HG03571 (cell line): Measurements from ENCODE around the gene ZNF425.
A peak's percentile ranks its signal among the peaks of the same experiment; 100 is the strongest.
"Not testable (repeated sequence)": the region's sequence is repeated elsewhere in the genome, so short reads cannot be mapped to it uniquely, and the experiment has no call there.

ENCODE experiments used
- ATAC-seq: cut with Tn5 transposase; IDR thresholded peaks from one replicate; pipeline ENCODE4 v1.9.1; 2021; ENCODE audit not compliant: unreplicated experiment

The ZNF425 gene

DNA sequence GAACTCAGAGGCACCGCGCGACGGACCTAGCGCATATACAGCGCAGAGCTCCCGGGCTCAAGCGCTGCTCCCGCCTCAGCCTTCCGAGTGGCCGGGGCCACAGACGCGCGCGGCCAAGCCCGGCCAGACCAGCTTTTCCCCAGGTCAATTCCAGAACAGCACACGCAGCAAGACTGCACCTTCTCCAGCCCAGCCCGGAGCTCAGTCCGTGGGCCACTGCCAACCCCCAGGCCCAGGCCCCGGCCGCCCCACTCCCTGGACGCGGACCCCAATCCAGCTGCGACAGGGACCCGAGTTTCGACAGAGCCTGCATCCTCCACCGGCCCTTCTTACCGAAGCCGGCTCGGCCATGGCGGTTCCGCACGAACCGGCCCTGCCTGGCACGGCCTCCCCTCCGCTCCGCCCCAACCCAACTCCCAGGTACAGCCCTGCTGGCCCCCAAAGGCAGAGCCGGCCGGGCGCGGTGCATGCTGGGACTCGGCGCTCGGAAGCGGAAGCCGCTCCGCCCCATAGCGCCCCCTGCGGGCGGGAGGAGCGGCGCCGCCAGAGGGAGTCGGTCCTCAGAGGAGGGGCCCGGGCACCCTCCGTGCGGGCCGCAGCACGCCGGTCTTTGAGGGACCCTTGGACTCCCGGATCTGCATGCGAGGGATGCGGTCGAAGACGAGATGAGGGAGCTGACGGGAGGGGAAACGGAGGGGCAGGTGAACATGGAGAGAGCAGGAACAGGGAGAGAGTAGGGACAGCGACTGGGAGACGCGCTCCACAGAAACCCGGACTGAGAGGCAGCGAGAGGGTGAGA is at the start of gene ZNF425:
Gene ZNF425, minus strand, starts transcription at position 462 of the 799 bp plus-strand sequence. Its CDS starts 111 bp downstream, at position 351.
- peak; percentile 86 for ATAC-seq

DNA sequence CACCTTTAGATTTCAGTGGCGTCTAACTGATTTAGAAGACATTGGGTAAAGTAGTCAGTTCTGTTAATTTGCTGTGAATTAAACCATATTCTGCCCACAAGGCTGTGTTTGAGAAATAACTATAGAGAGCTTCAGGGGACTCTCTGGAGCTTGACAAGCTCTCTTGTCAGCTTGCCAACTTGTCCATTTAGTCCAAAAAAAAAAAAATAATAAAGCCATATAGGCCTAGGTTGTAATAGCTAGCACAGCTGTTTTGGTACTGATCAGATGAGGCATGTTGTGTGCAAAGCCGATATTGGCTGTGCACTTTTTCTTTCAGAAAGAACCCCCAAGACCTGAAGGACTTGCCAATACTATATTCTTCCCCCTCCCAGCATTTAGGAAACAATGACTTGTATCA is 49.0 kb upstream of the ZNF425 start:
- ATAC-seq, result no peak

- ATAC-seq, result no peak
Measured at GRCh38 chr7:149172534-149172920, 46.4 kb upstream of the ZNF425 start.

DNA sequence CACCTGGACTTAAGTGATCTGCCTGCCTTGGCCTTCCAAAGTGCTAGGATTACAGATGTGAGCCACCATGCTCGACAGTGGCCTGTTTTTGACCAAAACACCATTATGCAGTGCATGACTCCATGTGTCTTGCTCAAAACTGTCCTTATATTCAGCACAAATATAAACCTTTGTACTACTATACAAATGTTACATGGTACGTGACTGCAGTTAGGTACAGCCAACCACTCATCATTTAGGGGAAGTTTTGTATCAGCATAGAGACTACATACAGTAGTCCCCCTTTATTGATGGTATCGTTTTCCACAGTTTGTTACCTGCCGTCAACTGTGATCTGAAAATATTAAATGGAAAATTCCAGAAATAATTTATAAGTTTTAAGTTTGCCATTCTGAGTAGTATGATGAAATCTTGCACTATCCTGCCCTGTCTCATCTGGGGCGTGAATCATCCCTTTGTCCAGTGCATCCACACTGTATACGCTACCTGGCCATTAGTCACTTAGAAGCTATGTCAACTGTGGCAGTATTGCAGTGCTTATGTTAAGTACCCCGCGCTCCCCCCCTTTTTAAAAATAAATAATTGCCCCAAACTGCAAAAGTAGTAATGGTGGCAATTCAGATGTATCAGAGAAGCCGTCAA is 45.9 kb upstream of the ZNF425 start:
- no peak for ATAC-seq

DNA sequence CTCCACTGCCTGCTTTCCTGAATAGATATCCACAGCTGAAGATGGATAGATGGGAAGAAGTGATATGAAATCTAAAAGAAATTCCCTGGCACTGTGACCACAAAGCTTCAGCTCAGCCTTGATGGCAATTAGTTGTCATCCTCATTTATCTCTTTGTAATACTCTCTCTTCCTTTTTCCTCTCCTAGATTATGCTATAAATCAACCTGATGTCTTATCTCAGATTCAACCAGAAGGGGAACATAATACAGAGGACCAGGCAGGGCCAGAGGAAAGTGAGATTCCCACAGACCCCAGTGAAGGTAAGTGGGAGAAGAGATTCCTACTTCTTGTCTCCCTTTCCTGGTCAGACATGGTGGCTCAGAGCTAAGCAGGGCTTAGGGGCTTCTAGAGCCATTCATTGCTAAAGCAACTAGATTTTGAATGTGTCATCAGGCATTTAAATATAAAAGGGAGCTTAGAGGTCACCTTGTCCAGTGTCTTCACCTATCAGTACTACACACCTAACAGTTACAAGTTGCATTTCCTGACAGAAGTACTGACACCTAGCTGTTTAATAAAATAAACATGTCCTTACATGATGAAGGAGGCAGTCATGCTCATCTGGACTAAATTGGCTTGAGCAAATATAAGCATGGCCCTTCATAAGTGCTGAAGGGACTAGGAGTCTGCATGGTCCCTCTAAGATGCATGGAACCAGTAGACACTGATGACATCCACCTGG is 40.7 kb upstream of the ZNF425 start:
- ATAC-seq, result no peak

DNA sequence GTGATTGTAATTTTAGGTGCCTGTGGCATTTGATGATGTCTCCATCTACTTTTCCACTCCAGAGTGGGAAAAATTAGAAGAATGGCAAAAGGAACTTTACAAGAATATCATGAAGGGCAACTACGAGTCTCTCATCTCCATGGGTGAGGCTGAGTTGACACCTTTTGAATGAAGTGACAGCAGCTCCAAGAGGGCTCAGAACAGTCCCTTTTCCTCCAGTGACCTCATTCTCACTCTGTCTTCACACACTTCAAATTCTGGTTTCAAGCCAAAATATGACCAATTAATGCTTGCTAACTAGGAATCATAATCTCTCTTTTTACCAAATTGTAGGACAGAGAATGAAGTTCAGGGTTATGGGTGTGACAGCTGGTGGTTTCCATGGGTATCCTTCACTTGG is 40.0 kb upstream of the ZNF425 start:
- no peak for ATAC-seq

- ATAC-seq, result no peak
Measured at GRCh38 chr7:149161241-149161848, 35.2 kb upstream of the ZNF425 start.

- no peak for ATAC-seq
Measured at GRCh38 chr7:149156898-149157297, 30.8 kb upstream of the ZNF425 start.

DNA sequence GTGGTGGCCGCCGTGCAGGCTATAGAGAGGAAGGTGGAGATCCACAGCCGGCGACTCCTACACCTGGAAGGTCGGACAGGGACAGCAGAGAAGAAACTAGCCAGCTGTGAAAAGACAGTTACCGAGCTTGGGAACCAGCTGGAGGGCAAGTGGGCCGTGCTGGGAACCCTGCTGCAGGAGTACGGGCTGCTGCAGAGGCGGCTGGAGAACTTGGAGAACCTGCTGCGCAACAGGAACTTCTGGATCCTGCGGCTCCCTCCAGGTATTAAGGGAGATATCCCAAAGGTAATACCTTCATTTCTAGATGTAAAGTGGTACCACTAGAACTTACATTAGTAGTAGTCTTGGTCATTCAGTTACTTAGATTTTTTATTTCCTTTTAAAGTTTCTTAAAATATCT is 27.9 kb upstream of the ZNF425 start:
- no peak for ATAC-seq

DNA sequence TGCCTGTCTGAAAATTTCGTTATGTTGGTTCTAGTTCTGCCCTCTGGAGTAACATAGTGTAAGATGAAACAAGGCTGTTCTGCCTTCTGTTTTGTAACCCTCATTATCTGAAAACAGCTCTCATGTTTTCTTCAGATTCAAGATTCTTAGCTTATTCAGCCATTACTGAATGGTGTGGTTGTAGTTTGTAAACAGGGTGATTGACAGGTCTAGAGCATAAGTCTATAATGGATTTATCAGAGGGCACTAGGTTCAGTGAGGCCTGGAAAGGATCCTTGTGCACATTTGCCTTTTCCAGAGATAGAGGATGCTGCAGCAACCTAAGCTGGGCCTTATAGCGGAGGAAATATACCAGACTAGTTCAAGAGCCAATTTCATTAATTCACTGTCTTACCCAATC is 27.2 kb upstream of the ZNF425 start:
- no peak for ATAC-seq

GRCh38 chr7:149150981-149151380 is 24.9 kb upstream of the ZNF425 start:
- ATAC-seq, result no peak

DNA sequence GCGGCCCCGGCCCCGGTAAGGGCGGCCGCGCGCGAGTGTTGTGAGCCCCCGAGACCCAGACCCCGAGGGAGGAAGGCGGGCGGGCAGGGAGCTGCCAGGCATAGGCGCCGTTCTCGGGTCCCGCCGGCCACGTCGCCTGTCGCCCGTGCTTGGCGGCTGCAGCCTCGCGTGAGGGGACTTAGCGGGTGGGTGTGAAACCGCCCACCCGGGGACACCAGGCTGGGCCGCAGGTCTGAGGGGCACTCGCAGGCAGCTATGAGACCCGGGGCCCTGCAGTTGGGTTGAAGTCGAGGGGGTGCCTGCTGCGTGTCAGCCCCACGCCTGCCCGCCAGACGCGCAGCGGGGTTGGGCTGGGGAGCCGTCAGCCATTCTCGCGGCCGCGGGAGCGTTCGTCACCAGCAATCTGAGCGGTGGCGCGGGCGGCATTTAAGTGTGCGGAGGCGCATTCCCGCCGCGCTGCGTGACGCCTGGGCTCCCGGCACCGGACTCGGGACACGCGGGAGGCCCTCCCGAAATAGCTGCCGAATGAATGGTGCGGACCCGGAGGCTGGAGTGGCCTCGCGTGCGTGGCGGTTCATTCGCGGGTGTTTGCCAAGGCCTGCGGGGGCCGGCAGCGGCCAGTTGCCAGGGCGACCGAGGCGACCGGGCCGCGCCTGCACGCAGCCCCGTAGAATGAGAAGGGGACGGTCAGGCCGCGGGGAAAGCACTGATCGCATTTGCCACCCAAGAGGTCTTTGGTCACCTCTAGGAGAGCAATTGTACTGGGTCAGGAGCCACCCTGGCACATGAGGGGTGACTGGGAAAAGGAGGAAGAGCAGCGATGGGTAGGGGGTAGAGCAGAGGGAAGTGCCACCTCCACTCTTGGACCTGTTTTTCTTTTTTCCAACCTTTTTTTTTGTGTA is 21.9 kb upstream of the ZNF425 start:
- ATAC-seq, result peak; percentile 34

GRCh38 chr7:149147072-149147751 is 21.1 kb upstream of the ZNF425 start, which contains the start of gene ZNF398:
TSS of gene ZNF398 (plus strand) at chr7:149147453. CDS start at chr7:149147743, 290 bp downstream.
- peak; percentile 71 for ATAC-seq

- no peak for ATAC-seq
Measured at GRCh38 chr7:149145031-149145845, 19.1 kb upstream of the ZNF425 start.

- not testable (repeated sequence) for ATAC-seq
Measured at GRCh38 chr7:149144436-149144922, 18.4 kb upstream of the ZNF425 start.

GRCh38 chr7:149141893-149142292 is 15.8 kb upstream of the ZNF425 start:
- ATAC-seq, result no peak

DNA sequence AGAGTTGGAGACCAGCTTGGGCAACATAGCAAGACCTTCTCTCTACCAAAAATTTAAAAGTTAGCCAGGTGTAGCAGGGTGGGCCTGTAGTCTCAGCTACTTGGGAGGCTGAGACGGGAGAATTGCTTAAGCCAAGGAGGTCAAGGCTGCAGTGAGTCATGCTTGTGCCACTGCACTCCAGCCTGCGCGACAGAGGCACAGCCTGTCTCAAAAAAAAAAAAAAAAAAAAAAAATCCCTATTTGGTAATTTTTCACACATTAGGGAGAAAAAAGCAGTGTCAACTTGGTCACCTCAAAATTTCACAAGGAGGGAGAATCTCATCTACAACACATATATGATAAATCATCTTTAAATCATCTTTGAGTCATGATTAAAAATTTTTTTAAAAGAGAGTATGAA is 14.7 kb upstream of the ZNF425 start:
- no peak for ATAC-seq

DNA sequence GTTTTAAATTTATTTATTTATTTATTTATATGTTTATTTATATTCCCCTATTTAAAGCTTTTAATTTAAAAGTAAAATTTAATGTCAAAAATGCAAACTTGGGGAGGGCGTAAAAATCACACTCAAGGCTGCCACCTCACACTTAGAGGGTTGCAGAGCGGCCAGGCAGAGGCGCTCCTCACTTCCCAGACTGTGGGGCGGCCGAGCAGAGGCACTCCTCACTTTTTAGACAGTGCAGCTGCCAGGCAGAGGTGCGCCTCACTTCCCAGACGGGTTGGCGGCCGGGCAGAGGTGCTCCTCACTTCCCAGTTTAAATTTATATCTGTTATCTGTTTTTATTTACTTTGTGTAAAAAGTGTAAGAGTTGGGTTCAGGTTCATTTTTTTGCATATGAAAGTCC is 10.0 kb upstream of the ZNF425 start:
- no peak for ATAC-seq
